HG02798 (cell line): ENCODE results near the gene JHY.

Experiments used
- ATAC-seq: cut with Tn5 transposase; IDR thresholded peaks from one replicate; pipeline ENCODE4 v1.9.1; 2021; ENCODE audit warnings: mild to moderate bottlenecking; ENCODE audit not compliant: unreplicated experiment, poor library complexity

The JHY gene

GRCh38 chr11:123000721-123001120, 118.2 kb downstream of the JHY start:
- ATAC-seq, result no peak

- ATAC-seq, result no peak
These were observed 124.4 kb downstream of the JHY start for GRCh38 chr11:123006860-123007542.
